ENCODE results near the gene SUPV3L1. TPM values are rescaled to one million over a fixed set of nuclear protein-coding genes. Genes with fewer than 3 reads are reported as not detected.
A peak's percentile ranks its signal among the peaks of the same experiment; 100 is the strongest.

The SUPV3L1 gene
- total RNA-seq, 4 donors from 2014 or later, result 29.7 to 38.8 (median 32.2) TPM

GRCh38 chr10:69237528-69238159 is 57.6 kb downstream of the SUPV3L1 start:
- Histone ChIP-seq H3K4me3 (no peak overlapping the region), H3K27ac (no peak overlapping the region), H3K36me3 (no peaks in the 10 kb centered on the region), H3K9me3 (no peaks in the 10 kb centered on the region), H3K27me3 (no peaks in the 10 kb centered on the region), H3K4me1 (no peaks in the 10 kb centered on the region)
- intact Hi-C loops (cut with DNase I; ENCODE audit: low total_unique reads), result loop anchor here (1.0 to 10.0 kb wide), 4 partner anchors 80 to 267 kb away; no protein-coding TSS in a partner anchor
- DNase-seq (peak; percentile 59 to 79), ATAC-seq (peak; percentile 97 to 99)
- in situ Hi-C loops (cut with MboI; ENCODE audit: low sequenced_read_pairs in 4 of 4), result loop anchor here (5.0 to 25.0 kb wide), 3 partner anchors 155 to 400 kb away; partner anchors contain the start of gene FAM241B (in 2 of the 4)
- peak; percentile 82 to 97 (median 96) for TF ChIP-seq CTCF (IDR thresholded peaks at IDR 0.05 in 4 of 5, conservative IDR thresholded peaks at IDR 0.05 in 1 of 5)
- TF ChIP-seq POLR2A (IDR thresholded peaks at IDR 0.05), result no peak

DNA sequence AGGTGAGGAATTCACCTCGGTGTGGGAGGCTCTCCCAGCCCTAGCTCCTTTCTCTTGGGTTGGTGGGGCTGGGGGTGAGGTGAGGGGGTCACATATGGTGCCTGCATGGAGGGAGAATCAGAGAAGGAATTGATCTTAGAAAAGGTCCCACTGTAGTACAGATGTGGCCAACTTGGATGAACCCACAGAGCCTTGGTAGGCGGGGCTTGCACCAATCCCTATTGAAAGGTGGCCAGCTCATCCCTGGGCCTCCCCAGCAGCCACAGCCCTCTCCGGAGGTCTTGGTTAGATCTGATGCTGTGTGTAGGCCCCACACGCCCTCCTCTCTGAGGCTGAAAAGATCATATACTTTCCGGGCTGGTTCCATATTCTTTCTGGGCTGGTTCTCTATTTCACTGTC is 59.1 kb downstream of the SUPV3L1 start:
- ATAC-seq, result no peak
- Histone ChIP-seq H3K9me3 (no peaks in the 10 kb centered on the region), H3K27me3 (no peaks in the 10 kb centered on the region), H3K27ac (no peak overlapping the region), H3K4me1 (no peaks in the 10 kb centered on the region), H3K36me3 (no peaks in the 10 kb centered on the region), H3K4me3 (no peak overlapping the region)
- in situ Hi-C loops (cut with MboI; ENCODE audit: low sequenced_read_pairs in 4 of 4) (loop anchor here (5.0 to 25.0 kb wide), 3 partner anchors 153 to 398 kb away; partner anchors contain the start of gene FAM241B (in 2 of the 4)), intact Hi-C loops (cut with DNase I; ENCODE audit: low total_unique reads) (loop anchor here (5.0 to 10.0 kb wide), 3 partner anchors 78 to 266 kb away; no protein-coding TSS in a partner anchor)
- DNase-seq, result no peak
- TF ChIP-seq CTCF (IDR thresholded peaks at IDR 0.05 in 4 of 5, conservative IDR thresholded peaks at IDR 0.05 in 1 of 5), result no peak
- no peak for TF ChIP-seq POLR2A (IDR thresholded peaks at IDR 0.05)

DNA sequence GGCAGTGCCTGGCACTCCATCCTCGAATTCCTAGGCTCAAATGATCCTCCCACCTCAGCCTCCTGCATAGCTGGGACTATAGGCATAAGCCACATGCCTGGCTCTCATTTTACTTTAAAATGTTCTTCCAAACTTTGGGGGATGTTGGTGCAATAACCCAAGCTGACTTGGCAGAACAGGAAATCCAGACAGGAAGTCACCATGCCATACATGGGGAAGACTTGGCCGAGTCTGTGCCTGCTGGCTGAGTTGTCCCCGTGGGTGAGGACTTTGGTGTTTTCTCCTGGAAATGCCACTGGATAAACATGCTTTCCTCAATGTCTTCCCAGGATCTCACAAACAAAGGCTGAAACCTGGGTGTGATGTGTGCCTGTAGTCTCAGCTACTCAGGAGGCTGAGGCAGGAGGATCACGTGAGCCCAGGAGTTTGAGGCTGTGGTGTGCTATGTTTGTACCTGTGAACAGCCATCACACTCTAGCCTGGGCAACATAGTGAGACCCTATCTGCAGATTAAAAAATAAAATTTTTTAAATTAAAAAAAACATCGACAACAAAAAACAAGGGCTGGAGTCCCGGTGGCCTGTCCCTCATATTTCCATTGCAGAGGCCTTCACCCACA is 59.9 kb downstream of the SUPV3L1 start:
- ATAC-seq (no peak), DNase-seq (no peak)
- intact Hi-C loops (cut with DNase I; ENCODE audit: low total_unique reads) (loop anchor here (5.0 to 10.0 kb wide), 3 partner anchors 77 to 265 kb away; no protein-coding TSS in a partner anchor), in situ Hi-C loops (cut with MboI; ENCODE audit: low sequenced_read_pairs in 4 of 4) (loop anchor here (5.0 to 25.0 kb wide), 4 partner anchors 65 to 397 kb away; partner anchors contain the start of gene FAM241B (in 2 of the 4))
- no peak overlapping the region for H3K27ac ChIP-seq
- H3K9me3 ChIP-seq, result no peaks in the 10 kb centered on the region
- H3K4me3 ChIP-seq, result no peak overlapping the region
- H3K4me1 ChIP-seq, result no peaks in the 10 kb centered on the region
- no peaks in the 10 kb centered on the region for H3K27me3 ChIP-seq
- no peaks in the 10 kb centered on the region for H3K36me3 ChIP-seq
- TF ChIP-seq POLR2A (IDR thresholded peaks at IDR 0.05) (no peak), CTCF (IDR thresholded peaks at IDR 0.05 in 4 of 5, conservative IDR thresholded peaks at IDR 0.05 in 1 of 5) (no peak)

GRCh38 chr10:69240455-69240854 is 60.4 kb downstream of the SUPV3L1 start:
- Histone ChIP-seq H3K27ac (no peak overlapping the region), H3K36me3 (no peaks in the 10 kb centered on the region), H3K9me3 (no peaks in the 10 kb centered on the region), H3K4me3 (no peak overlapping the region), H3K27me3 (no peaks in the 10 kb centered on the region), H3K4me1 (no peaks in the 10 kb centered on the region)
- in situ Hi-C loops (cut with MboI; ENCODE audit: low sequenced_read_pairs in 4 of 4), result loop anchor here (10.0 to 25.0 kb wide), 3 partner anchors 64 to 397 kb away; partner anchors contain the start of gene FAM241B (in 2 of the 4)
- DNase-seq (no peak), ATAC-seq (no peak)
- TF ChIP-seq CTCF (IDR thresholded peaks at IDR 0.05 in 4 of 5, conservative IDR thresholded peaks at IDR 0.05 in 1 of 5) (no peak), POLR2A (IDR thresholded peaks at IDR 0.05) (no peak)
- intact Hi-C loops (cut with DNase I; ENCODE audit: low total_unique reads), result no loop called here
